ENCODE measurements around the gene CPNE9. TPM values are rescaled to one million over a fixed set of nuclear protein-coding genes. Genes with fewer than 3 reads are reported as not detected.
A peak's percentile ranks its signal among the peaks of the same experiment; 100 is the strongest.

Gene CPNE9
- 0.03 and 0.07 TPM in 2 replicates for polyA plus RNA-seq (2011; rRNA removed)
- 0.04 and 0.18 TPM in 2 replicates for polyA plus RNA-seq (2012; cell fraction: cytosol; rRNA removed)
- 0.16 and 0.22 TPM in 2 replicates for polyA plus RNA-seq (2012; cell fraction: nucleus; rRNA removed)
- polyA plus RNA-seq (2017; fragmentation: RNase III; extraction: RNeasy Plus Mini Kit Qiagen cat#74134 plus additional on column Dnase treatment): 0.05 to 0.07 TPM in 2 of 3 replicates, not detected in the other
- polyA minus RNA-seq (2011; rRNA and poly(A)+ RNA removed): 0.41 TPM in 1 of 2 replicates, not detected in the other

- Histone ChIP-seq H3K4me3 (peak within 1 kb of the TSS; percentile 52), H3K4me1 (peaks cover 8% of the 10 kb centered on the region; the same call in 1 of the 3 replicates), H3K4me2 (peak within 1 kb of the TSS; percentile 99), H3K27ac (peak within 1 kb of the TSS; percentile 42 to 58; a peak in 4 of 6 replicates), H3K9me3 (no peaks in the 10 kb centered on the region)
- ChIA-PET POLR2A (no interaction called here), CTCF (interaction anchor here (1.3 to 2.1 kb wide), 2 partner anchors 12 to 24 kb away, joined by 3 to 9 read pairs; no protein-coding TSS in a partner anchor)
- no peak for FAIRE-seq
- ATAC-seq: no peak
- no peak for TF ChIP-seq HOXB13 (CRISPR knock-in tag; IDR thresholded peaks at IDR 0.05; ENCODE audit: low read depth)
- WGBS (ENCODE audit: missing lambda C conversion rate): 87% methylated on average over 29 of the region's 56 CpGs
- no peak for DNase-seq (ENCODE audit: low read depth in 1 of 2, low spot score in 1 of 2)
Observed at GRCh38 chr3:9703736-9704346, at the start of gene CPNE9. Gene CPNE9, plus strand, starts transcription at chr3:9703833. Its CDS starts 164 bp downstream, at chr3:9703997.

DNA sequence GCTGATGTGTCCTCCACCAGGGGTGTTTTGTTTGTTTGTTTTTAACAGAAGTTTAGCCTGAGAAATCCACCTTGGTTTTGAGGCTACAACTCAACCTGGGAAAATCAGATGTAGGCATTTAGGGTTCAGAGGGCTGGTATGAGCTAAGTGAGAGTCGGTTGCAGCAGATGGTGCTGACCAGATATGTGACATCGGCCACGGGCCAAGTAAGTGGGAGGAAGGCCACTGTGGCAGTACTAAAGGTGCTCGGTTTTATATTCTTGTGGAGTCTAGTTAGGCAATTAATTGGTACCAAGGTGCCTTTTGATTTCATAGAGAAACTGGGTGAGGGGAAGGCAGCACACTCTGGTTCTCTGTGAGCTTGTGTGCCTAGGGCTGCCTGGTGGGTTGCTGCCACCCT, 43.8 kb upstream of the CPNE9 start:
- DNase-seq (ENCODE audit: low read depth in 1 of 2, low spot score in 1 of 2) (no peak), ATAC-seq (no peak), FAIRE-seq (no peak)
- Histone ChIP-seq H3K27ac (no peak overlapping the region), H3K4me3 (no peak overlapping the region), H3K4me1 (no peaks in the 10 kb centered on the region), H3K4me2 (no peak overlapping the region), H3K9me3 (no peaks in the 10 kb centered on the region)
- ChIA-PET POLR2A (interaction anchor here (1.9 kb wide), 1 partner anchor 11 kb away, joined by 5 read pairs; the partner anchor contains the start of gene MTMR14), CTCF (interaction anchor here (1.0 kb wide), 2 partner anchors 15 to 18 kb away, joined by 3 read pairs; no protein-coding TSS in a partner anchor)
- 95% methylated on average over 4 of the region's 4 CpGs for WGBS (ENCODE audit: missing lambda C conversion rate)
- TF ChIP-seq HDAC2 (IDR thresholded peaks at IDR 0.05) (no peak), HES2 (IDR thresholded peaks at IDR 0.05) (no peak)
- TF ChIP-seq, protein P1, sequence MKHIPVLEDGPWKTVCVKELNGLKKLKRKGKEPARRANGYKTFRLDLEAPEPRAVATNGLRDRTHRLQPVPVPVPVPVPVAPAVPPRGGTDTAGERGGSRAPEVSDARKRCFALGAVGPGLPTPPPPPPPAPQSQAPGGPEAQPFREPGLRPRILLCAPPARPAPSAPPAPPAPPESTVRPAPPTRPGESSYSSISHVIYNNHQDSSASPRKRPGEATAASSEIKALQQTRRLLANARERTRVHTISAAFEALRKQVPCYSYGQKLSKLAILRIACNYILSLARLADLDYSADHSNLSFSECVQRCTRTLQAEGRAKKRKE (CRISPR knock-in tag; IDR thresholded peaks at IDR 0.05; ENCODE audit: low read depth): no peak

- ChIA-PET CTCF (interaction anchor here (0.7 to 1.4 kb wide), 2 partner anchors 10 to 15 kb away, joined by 3 to 5 read pairs; no protein-coding TSS in a partner anchor), POLR2A (interaction anchor here (1.9 kb wide), 1 partner anchor 12 kb away, joined by 5 read pairs; the partner anchor contains the start of gene MTMR14)
- DNase-seq (ENCODE audit: low read depth in 1 of 2, low spot score in 1 of 2) (no peak), ATAC-seq (no peak), FAIRE-seq (no peak)
- Histone ChIP-seq H3K4me3 (no peak overlapping the region), H3K9me3 (no peaks in the 10 kb centered on the region), H3K27ac (no peak overlapping the region), H3K4me1 (no peaks in the 10 kb centered on the region), H3K4me2 (no peak overlapping the region)
- 93% methylated on average over 6 of the region's 6 CpGs for WGBS (ENCODE audit: missing lambda C conversion rate)
- no peak for TF ChIP-seq CEBPB (IDR thresholded peaks at IDR 0.05)
- no peak for TF ChIP-seq USF2 (IDR thresholded peaks at IDR 0.05)
- TF ChIP-seq PHF8 (IDR thresholded peaks at IDR 0.05; ENCODE audit: borderline replicate concordance, low read depth): no peak
- TF ChIP-seq RARB (CRISPR knock-in tag; IDR thresholded peaks at IDR 0.05): no peak
- no peak for TF ChIP-seq RNF2 (IDR thresholded peaks at IDR 0.05; ENCODE audit: borderline replicate concordance, low read depth)
- no peak for TF ChIP-seq TP53 (CRISPR knock-in tag; IDR thresholded peaks at IDR 0.05)
- no peak for TF ChIP-seq NR3C1 (IDR thresholded peaks at IDR 0.05)
- no peak for TF ChIP-seq KDM5A (IDR thresholded peaks at IDR 0.05)
- TF ChIP-seq EHMT2 (IDR thresholded peaks at IDR 0.05; ENCODE audit: low read depth): no peak
- no peak for TF ChIP-seq ZSCAN20 (CRISPR knock-in tag; IDR thresholded peaks at IDR 0.05)
- no peak for TF ChIP-seq CBX2 (IDR thresholded peaks at IDR 0.05; ENCODE audit: borderline replicate concordance, low read depth)
- TF ChIP-seq TFCP2L1 (CRISPR knock-in tag; IDR thresholded peaks at IDR 0.05): no peak
- TF ChIP-seq, protein P1 (CRISPR knock-in tag; IDR thresholded peaks at IDR 0.05; ENCODE audit: low read depth): no peak
- no peak for TF ChIP-seq ELK1 (IDR thresholded peaks at IDR 0.05; ENCODE audit: low read depth, low read length)
- TF ChIP-seq POLR2A (IDR thresholded peaks at IDR 0.05; ENCODE audit: low read length): no peak
Observed at GRCh38 chr3:9660972-9661371, 42.7 kb upstream of the CPNE9 start.
